ENCODE measurements around the gene HTR1D.

HTR1D gene

DNA sequence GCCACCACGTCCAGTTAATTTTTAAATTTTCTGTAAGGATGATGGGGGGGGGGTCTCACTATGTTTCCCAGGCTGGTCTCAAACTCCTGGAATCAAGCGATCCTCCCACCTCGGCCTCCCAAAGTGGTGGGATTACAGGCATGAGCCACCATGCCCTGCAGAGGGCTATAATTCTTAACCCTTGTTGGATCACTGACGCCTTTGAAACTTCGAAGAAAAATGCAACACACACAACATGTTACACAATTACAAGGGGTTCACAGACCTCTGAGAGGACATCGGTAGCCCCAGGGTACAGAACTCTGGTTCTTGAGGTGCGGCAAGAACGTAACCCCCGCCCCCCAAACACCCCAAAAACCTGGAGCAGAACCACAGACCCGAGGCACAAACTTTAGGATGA lies 40.3 kb downstream of the HTR1D start:
- H3K4me3 ChIP-seq (ENCODE audit: low read depth, low read length) = no peak overlapping the region; the same call in 1 of the 2 replicates
- no peak for DNase-seq (ENCODE audit: low read depth)
- TF ChIP-seq, protein P1, sequence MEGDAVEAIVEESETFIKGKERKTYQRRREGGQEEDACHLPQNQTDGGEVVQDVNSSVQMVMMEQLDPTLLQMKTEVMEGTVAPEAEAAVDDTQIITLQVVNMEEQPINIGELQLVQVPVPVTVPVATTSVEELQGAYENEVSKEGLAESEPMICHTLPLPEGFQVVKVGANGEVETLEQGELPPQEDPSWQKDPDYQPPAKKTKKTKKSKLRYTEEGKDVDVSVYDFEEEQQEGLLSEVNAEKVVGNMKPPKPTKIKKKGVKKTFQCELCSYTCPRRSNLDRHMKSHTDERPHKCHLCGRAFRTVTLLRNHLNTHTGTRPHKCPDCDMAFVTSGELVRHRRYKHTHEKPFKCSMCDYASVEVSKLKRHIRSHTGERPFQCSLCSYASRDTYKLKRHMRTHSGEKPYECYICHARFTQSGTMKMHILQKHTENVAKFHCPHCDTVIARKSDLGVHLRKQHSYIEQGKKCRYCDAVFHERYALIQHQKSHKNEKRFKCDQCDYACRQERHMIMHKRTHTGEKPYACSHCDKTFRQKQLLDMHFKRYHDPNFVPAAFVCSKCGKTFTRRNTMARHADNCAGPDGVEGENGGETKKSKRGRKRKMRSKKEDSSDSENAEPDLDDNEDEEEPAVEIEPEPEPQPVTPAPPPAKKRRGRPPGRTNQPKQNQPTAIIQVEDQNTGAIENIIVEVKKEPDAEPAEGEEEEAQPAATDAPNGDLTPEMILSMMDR (IDR thresholded peaks at IDR 0.05; ENCODE audit: control insufficient read depth, extremely low read depth, insufficient read depth) = no peak

DNA sequence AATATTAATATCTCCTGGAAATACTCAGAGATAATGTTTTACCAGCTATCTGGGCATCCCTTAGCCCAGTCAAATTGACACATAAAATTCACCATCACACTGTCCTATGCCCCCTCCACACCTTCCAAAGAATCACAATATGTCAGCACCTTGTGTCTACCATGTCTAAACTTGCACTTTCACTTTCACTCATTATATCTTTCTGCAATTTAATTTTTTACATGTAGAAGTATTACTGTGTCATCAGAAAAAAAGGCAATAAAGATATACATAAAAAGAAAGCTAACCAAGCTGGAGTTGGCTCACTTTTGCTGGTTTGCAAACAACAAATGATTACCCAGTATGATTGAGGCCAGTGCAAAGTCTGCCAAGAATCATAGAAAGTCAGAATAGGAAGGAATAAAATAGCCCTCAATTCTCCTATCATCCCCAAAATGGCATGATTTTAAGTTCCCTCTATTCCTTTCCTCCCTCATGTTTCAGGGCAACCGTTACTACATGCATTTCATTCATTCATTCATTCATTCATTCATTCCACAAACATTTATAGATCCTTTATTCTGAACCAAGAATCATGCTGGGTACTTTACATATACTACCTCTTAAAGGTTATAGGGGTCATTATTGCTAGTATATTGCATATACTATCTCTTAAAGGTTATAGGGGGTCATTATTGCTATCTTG lies 42.7 kb downstream of the HTR1D start:
- no peak overlapping the region for H3K4me3 ChIP-seq (ENCODE audit: low read depth, low read length)
- TF ChIP-seq, protein P1 (IDR thresholded peaks at IDR 0.05; ENCODE audit: control insufficient read depth, extremely low read depth, insufficient read depth) = no peak
- DNase-seq (ENCODE audit: low read depth) = no peak

DNA sequence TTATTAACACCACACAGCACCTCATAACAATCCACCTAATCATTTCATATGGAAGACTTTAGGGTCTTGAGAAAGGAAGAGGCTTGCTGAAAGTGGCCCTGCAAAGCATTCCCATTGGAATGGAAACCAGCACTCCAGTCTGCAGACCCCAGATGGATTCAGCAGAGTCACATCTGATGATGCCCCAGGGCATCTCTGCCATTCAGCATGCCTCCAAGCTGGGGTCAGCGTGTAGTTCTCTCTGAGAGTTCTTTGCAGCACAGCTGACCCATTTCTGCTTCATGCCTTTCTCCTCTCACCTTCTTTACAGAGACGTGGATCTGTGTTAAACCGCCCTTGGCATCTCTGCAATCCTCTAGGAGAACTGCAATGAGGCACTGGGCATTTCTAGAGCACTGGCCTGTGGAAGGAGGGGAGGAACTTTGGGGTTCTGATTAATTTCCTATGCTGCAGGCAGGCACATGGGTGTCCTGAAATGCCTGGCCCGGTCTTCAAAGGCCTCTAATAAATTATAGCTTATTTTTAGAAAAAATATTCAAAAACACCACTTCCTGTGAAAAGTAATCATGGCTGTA lies 46.0 kb downstream of the HTR1D start:
- no peak overlapping the region for H3K4me3 ChIP-seq (ENCODE audit: low read depth, low read length)
- TF ChIP-seq, protein P1 (IDR thresholded peaks at IDR 0.05; ENCODE audit: control insufficient read depth, extremely low read depth, insufficient read depth) = no peak
- DNase-seq (ENCODE audit: low read depth) = no peak

DNA sequence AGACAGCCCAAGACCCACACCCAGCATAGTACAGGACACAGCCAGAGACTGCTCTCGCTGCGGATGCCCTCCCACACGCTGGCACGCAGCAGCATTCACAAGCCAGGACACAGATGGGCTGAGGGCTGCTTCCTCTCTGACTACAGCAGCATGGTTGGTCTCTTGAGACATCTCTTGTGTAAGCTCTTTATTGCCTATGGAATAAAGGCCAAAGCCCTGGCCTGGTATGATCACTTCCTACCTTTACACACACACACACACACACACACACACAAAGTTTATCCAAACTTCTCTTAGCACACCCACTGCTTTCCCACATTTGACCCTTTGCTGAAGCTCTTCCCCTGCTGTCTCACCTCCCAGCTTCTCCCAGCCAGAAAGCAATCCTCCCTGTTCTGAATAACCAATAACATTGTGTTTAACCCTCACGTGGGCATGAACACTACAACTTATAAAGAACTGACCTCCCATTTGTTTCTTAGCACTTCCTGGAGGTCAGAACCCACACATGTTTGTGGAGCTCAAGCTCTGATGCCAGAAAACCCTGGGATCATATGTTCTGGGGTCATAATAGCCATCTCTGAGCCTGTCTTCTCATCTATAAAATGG lies 47.5 kb downstream of the HTR1D start:
- no peak overlapping the region for H3K4me3 ChIP-seq (ENCODE audit: low read depth, low read length)
- TF ChIP-seq, protein P1 (IDR thresholded peaks at IDR 0.05; ENCODE audit: control insufficient read depth, extremely low read depth, insufficient read depth) = no peak
- DNase-seq (ENCODE audit: low read depth) = no peak

DNA sequence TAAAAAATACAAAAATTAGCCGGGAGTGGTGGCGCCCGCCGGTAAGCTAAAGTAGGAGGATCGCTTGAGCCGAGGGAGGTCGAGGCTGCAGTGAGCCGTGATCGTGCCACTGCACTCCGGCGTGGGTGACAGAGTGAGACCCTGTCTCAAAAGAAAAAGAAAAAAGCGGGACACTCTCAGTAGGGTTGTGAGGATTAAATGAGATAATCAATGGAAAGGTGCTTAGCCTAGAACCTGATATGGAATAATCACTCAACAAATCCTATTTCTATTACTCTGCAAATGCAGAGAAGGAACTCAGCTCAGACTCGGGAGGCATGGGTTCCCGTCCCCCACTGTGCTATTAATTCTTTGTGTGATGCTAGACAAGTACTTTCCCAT lies 48.1 kb downstream of the HTR1D start:
- H3K4me3 ChIP-seq (ENCODE audit: low read depth, low read length) = no peak overlapping the region
- DNase-seq (ENCODE audit: low read depth) = no peak
- TF ChIP-seq, protein P1 (IDR thresholded peaks at IDR 0.05; ENCODE audit: control insufficient read depth, extremely low read depth, insufficient read depth) = no peak

DNA sequence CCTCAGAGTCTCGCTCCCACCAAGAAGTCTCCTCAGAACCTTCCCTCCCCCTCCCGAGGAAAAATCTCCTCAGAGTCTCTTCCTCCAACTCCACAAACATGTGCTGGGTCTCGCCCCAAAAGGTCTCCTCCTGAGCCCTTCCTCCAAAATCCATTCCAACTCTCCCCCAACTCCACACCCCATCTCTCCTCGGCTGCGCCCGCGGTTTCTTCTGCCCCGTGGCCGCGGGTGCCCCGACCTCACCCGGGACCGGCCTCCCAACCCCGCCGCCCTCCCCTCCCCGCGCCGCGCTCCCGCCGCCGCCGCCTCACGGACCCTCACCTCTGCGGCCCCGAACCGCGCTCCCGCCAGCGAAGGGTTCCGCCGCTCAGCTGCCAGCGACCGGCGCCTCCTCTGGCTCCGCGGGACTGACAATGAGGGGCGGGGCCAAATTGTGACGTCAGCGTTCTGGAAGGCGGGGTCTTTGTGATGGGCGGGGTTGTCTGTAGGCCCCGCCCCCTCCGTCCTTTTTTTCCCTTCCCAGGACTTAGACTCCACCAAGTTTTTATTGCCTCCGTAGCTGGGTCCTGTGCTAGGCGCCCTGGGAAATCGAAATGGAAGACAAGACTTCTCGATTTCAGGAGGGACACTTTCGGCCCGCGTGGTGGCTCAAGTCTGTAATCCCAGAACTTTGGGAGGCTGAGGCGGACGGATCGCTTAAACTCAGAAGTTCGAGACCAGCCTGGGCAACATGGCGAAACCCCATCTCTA lies 48.7 kb downstream of the HTR1D start, which contains the start of gene LUZP1:
Gene LUZP1, minus strand, starts transcription at position 412 of the 750 bp plus-strand sequence.
- peak within 1 kb of the TSS; percentile 71 for H3K4me3 ChIP-seq (ENCODE audit: low read depth, low read length)
- no peak for DNase-seq (ENCODE audit: low read depth)
- TF ChIP-seq, protein P1 (IDR thresholded peaks at IDR 0.05; ENCODE audit: control insufficient read depth, extremely low read depth, insufficient read depth) = no peak
